GM12878 (cell line): Measurements from ENCODE around the gene PITPNM3. TPM values are rescaled to one million over a fixed set of nuclear protein-coding genes. Genes with fewer than 3 reads are reported as not detected.
"Not testable (repeated sequence)": the region's sequence is repeated elsewhere in the genome, so short reads cannot be mapped to it uniquely, and the experiment has no call there.

ENCODE experiments used
- ATAC-seq: fragments of 200-7000 bp; cut with Tn5 transposase; 3 replicates; pipeline ENCODE4 v1.9.1; 2020; ENCODE audit warnings: mild to moderate bottlenecking, moderate library complexity
- BruUV-seq: library from RNA; stranded (reverse); fragments of 400-500 nt; replicated peaks from 2 replicates; lab custom pipeline; 2021; lab: Mats Ljungman, UMichigan
- CTCF ChIA-PET: fragments of 300-600 bp; sonication (Branson Sonifier 250); formaldehyde crosslinking; extraction: SDS; loops from one replicate; lab custom pipeline; 2021; ENCODE audit warnings: inconsistent platforms; lab: Yijun Ruan, JAX
- POLR2A ChIA-PET: fragments of 350-600 bp; formaldehyde crosslinking; extraction: SDS; loops from one replicate; lab custom pipeline; 2021; ENCODE audit warnings: inconsistent platforms; lab: Charles Lee
- RAD21 ChIA-PET: fragments of 300-600 bp; sonication (Branson Sonifier 250); formaldehyde crosslinking; loops from one replicate; lab custom pipeline; 2023; ENCODE audit warnings: antibody characterized with exemption; ENCODE audit not compliant: unreplicated experiment; lab: Charles Lee
- SMC1A ChIA-PET: fragments of 300-600 bp; sonication (Branson Sonifier 250); formaldehyde crosslinking; loops from one replicate; lab custom pipeline; 2023; ENCODE audit not compliant: unreplicated experiment, uncharacterized antibody; lab: Charles Lee
- DNase-seq: peaks from one replicate; pipeline ENCODE4 v3.0.0-alpha.2; 2011; ENCODE audit warnings: low read depth, low spot score
- FAIRE-seq: peaks from 3 replicates; lab custom pipeline; 2011; peaks lifted over from hg19 to GRCh38; lab: Jason Lieb, UNC
- H2AFZ ChIP-seq: 2 replicates; pipeline ENCODE4 v1.6.0; 2011; ENCODE audit warnings: low read depth, low read length, control low read depth; ENCODE audit not compliant: control insufficient read depth
- H3K27ac ChIP-seq: 2 replicates; pipeline ENCODE4 v1.5.1; 2011; ENCODE audit warnings: control low read depth; ENCODE audit not compliant: control insufficient read depth, insufficient read depth
- H3K27me3 ChIP-seq, 2 experiments: replicated peaks in 1 of 2; 2 replicates each; pipeline versions ENCODE4 v1.6.0 to v1.6.1; 2011; ENCODE audit warnings: low read length in 1 of 2; ENCODE audit not compliant: control insufficient read depth in 2 of 2, insufficient read depth in 2 of 2
- H3K36me3 ChIP-seq, 2 experiments: 2 replicates each; pipeline ENCODE4 v1.5.1; 2011; ENCODE audit warnings: low read length in 1 of 2; ENCODE audit not compliant: control insufficient read depth in 2 of 2, insufficient read depth in 2 of 2
- H3K4me1 ChIP-seq: 2 replicates; pipeline ENCODE4 v1.6.1; 2011; ENCODE audit warnings: mild to moderate bottlenecking, low read length, moderate library complexity, mixed read lengths; ENCODE audit not compliant: control insufficient read depth, insufficient read depth
- H3K4me2 ChIP-seq: 2 replicates; pipeline ENCODE4 v1.6.0; 2011; ENCODE audit warnings: control low read depth; ENCODE audit not compliant: control insufficient read depth, insufficient read depth
- H3K4me3 ChIP-seq: fragments of 200-600 bp; sonication (generic); 2 replicates; pipeline ENCODE4 v1.5.1; 2016
- H3K79me2 ChIP-seq: 2 replicates; pipeline ENCODE4 v1.6.0; 2011; ENCODE audit warnings: low read length; ENCODE audit not compliant: control insufficient read depth, insufficient read depth
- H3K9ac ChIP-seq: 2 replicates; pipeline ENCODE4 v1.8.0; 2011; ENCODE audit warnings: low read length, control low read depth, mixed read lengths; ENCODE audit not compliant: control insufficient read depth, insufficient read depth
- H3K9me3 ChIP-seq: replicated peaks from 3 replicates; pipeline ENCODE4 v1.5.1; 2011; ENCODE audit warnings: mild to moderate bottlenecking, low read length; ENCODE audit not compliant: control insufficient read depth, insufficient read depth
- H4K20me1 ChIP-seq: 2 replicates; pipeline ENCODE4 v1.6.0; 2011; ENCODE audit not compliant: control insufficient read depth, insufficient read depth
- EP300 ChIP-seq, 2 experiments: fragments of 150-350 bp in 1 of 2; IDR thresholded peaks; 2 replicates each; pipeline ENCODE4 v1.6.1; 2011 to 2012; ENCODE audit warnings: low read depth in 2 of 2, low read length in 2 of 2, borderline replicate concordance in 1 of 2, improper control_type of control experiment in 1 of 2, inconsistent platforms in 1 of 2; ENCODE audit not compliant: control insufficient read depth in 1 of 2
- LARP7 ChIP-seq: fragments of 450-650 bp; IDR thresholded peaks from 2 replicates; pipeline ENCODE4 v1.6.1; 2017; ENCODE audit warnings: mild to moderate bottlenecking
- MEF2B ChIP-seq: fragments of 450-650 bp; IDR thresholded peaks from 2 replicates; pipeline ENCODE4 v1.6.1; 2018; ENCODE audit warnings: mild to moderate bottlenecking, moderate library complexity; ENCODE audit not compliant: partially characterized antibody, poor library complexity, severe bottlenecking
- RELA ChIP-seq: fragments of 450-650 bp; IDR thresholded peaks from 2 replicates; pipeline ENCODE4 v1.8.0; 2014; ENCODE audit warnings: borderline replicate concordance; ENCODE audit not compliant: partially characterized antibody
- TBL1XR1 ChIP-seq: IDR thresholded peaks from 2 replicates; pipeline ENCODE4 v1.6.1; 2012; ENCODE audit warnings: low read depth, low read length, improper control_type of control experiment
- YBX1 ChIP-seq: fragments of 450-650 bp; IDR thresholded peaks from 2 replicates; pipeline ENCODE4 v1.6.1; 2016; ENCODE audit warnings: antibody characterized with exemption
- ZZZ3 ChIP-seq: IDR thresholded peaks from 2 replicates; pipeline ENCODE4 v1.6.1; 2011; ENCODE audit warnings: low read depth; ENCODE audit not compliant: control insufficient read depth, insufficient read length
- WGBS: methylation state at CpG from one replicate; pipeline ENCODE4 v1.1.6; 2016; ENCODE audit warnings: low lambda C conversion rate; ENCODE audit not compliant: insufficient replicate concordance, insufficient coverage; ENCODE audit errors: missing lambda C conversion rate; 5-methylcytosine and 5-hydroxymethylcytosine counted together
- in situ Hi-C: fragments of 300-500 bp; cut with MboI; formaldehyde crosslinking; loops from 9 replicates; pipeline ENCODE4 v1.14.3; 2018; ENCODE audit warnings: mixed read lengths
- intact Hi-C: fragments of 100-400 bp; cut with micrococcal nuclease; formaldehyde crosslinking; loops from one replicate; pipeline ENCODE4 v1.14.2; 2022; ENCODE audit not compliant: unreplicated experiment
- polyA plus RNA-seq, 11 experiments: library from polyadenylated mRNA; depleted of rRNA in 4 of 11; unstranded in 6 of 11; stranded (reverse) in 5 of 11; fragments of >200 nt; fragmentation: Nextera tagmentation in 4 of 11; fragmentation: Illumina TruSeq in 1 of 11; extraction: Ambion mirVana in 4 of 11; extraction: Trizol in 1 of 11; gene quantifications; 1 replicate in 1 of 11; 2 replicates in 10 of 11; pipeline versions ENCODE4 v1.2.1 to v1.2.3, GENCODE V29; 2011 to 2016; ENCODE audit warnings: inconsistent platforms in 2 of 11, missing spikeins in 2 of 11, low read depth in 1 of 11
- total RNA-seq, 4 experiments: library from RNA; depleted of rRNA in 3 of 4; stranded (reverse); fragments of >200 nt in 3 of 4; fragmentation: Illumina TruSeq in 1 of 4; extraction: Trizol in 1 of 4; gene quantifications; 2 replicates each; pipeline versions ENCODE4 v1.2.1 to v1.2.3, GENCODE V29; 2013 to 2021
- TF ChIP-seq, protein P1 (sequence below): fragments of 450-650 bp; IDR thresholded peaks from 2 replicates; pipeline ENCODE4 v1.6.1; 2017; ENCODE audit warnings: mild to moderate bottlenecking, moderate library complexity

The PITPNM3 gene
- total and polyA plus RNA-seq, 10 of the 15 experiments (the other 5 are each of a cell fraction or from before 2014, with no cell fraction given) = 0.02 to 0.49 (median 0.19) TPM; not detected in 1

GRCh38 chr17:6483507-6483906 lies 72.8 kb downstream of the PITPNM3 start:
- no peak for ATAC-seq
- intact Hi-C loops = no loop called here

DNA sequence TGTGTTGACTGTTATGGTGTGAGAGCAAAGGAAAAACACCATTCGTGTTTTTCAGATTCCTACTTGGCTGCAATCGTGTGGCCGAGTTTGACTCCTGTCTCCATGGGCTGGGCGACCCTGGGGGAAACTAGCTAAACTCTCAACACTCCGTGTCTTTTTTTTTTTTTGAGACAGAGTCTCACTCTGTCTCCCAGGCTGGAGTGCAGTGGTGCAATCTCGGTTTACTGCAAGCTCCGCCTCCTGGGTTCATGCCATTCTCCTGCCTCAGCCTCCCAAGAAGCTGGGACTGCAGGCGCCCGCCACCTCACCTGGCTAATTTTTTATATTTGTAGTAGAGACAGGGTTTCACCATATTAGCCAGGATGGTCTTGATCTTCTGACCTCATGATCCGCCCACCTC lies 73.6 kb downstream of the PITPNM3 start:
- SMC1A ChIA-PET, RAD21 ChIA-PET, H2AFZ ChIP-seq, H3K9ac ChIP-seq, H3K79me2 ChIP-seq, CTCF ChIA-PET, ATAC-seq, H4K20me1 ChIP-seq, DNase-seq, H3K27ac ChIP-seq, H3K36me3 ChIP-seq, FAIRE-seq, BruUV-seq, H3K4me1 ChIP-seq, in situ Hi-C loops, intact Hi-C loops, H3K4me3 ChIP-seq, H3K9me3 ChIP-seq, H3K4me2 ChIP-seq: not testable (repeated sequence)
- peaks cover 0 to 12% of the 10 kb centered on the region in 2 experiments; a peak in 3 of 4 replicates for H3K27me3 ChIP-seq
- POLR2A ChIA-PET = interaction anchor here (0.6 to 1.1 kb wide), 2 partner anchors 9 to 355 kb away, joined by 6 read pairs; no protein-coding TSS in a partner anchor
- WGBS = 30% methylated on average over 10 of the region's 10 CpGs

More at GRCh38 chr17:6483507-6483906, 72.8 kb downstream of the PITPNM3 start:
- SMC1A ChIA-PET = no interaction called here
- Histone ChIP-seq H3K79me2 (no peaks in the 10 kb centered on the region), H2AFZ (no peak overlapping the region), H3K4me3 (no peak overlapping the region), H4K20me1 (no peaks in the 10 kb centered on the region), H3K9me3 (no peaks in the 10 kb centered on the region), H3K4me2 (no peak overlapping the region), H3K9ac (no peak overlapping the region), H3K4me1 (no peaks in the 10 kb centered on the region), H3K27ac (no peak overlapping the region), H3K36me3 (no peaks in the 10 kb centered on the region), H3K27me3 (peaks cover 0 to 12% of the 10 kb centered on the region in 2 experiments; a peak in 3 of 4 replicates)
- TF ChIP-seq ZZZ3 (no peak), EP300 (IDR thresholded peaks at IDR 0.05; ENCODE audit: borderline replicate concordance in 1 of 2, control insufficient read depth in 1 of 2, low read depth in 2 of 2, low read length in 2 of 2) (no peak), MEF2B (no peak), RELA (no peak), YBX1 (no peak), LARP7 (no peak), TBL1XR1 (no peak)
- TF ChIP-seq, protein P1, sequence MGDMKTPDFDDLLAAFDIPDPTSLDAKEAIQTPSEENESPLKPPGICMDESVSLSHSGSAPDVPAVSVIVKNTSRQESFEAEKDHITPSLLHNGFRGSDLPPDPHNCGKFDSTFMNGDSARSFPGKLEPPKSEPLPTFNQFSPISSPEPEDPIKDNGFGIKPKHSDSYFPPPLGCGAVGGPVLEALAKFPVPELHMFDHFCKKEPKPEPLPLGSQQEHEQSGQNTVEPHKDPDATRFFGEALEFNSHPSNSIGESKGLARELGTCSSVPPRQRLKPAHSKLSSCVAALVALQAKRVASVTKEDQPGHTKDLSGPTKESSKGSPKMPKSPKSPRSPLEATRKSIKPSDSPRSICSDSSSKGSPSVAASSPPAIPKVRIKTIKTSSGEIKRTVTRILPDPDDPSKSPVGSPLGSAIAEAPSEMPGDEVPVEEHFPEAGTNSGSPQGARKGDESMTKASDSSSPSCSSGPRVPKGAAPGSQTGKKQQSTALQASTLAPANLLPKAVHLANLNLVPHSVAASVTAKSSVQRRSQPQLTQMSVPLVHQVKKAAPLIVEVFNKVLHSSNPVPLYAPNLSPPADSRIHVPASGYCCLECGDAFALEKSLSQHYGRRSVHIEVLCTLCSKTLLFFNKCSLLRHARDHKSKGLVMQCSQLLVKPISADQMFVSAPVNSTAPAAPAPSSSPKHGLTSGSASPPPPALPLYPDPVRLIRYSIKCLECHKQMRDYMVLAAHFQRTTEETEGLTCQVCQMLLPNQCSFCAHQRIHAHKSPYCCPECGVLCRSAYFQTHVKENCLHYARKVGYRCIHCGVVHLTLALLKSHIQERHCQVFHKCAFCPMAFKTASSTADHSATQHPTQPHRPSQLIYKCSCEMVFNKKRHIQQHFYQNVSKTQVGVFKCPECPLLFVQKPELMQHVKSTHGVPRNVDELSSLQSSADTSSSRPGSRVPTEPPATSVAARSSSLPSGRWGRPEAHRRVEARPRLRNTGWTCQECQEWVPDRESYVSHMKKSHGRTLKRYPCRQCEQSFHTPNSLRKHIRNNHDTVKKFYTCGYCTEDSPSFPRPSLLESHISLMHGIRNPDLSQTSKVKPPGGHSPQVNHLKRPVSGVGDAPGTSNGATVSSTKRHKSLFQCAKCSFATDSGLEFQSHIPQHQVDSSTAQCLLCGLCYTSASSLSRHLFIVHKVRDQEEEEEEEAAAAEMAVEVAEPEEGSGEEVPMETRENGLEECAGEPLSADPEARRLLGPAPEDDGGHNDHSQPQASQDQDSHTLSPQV = no peak
- RAD21 ChIA-PET = no interaction called here
- BruUV-seq = no TSS peak
- in situ Hi-C loops = no loop called here
- 36% methylated on average over 16 of the region's 16 CpGs for WGBS
- CTCF ChIA-PET = no interaction called here
- DNase-seq = no peak
- FAIRE-seq = no peak
- POLR2A ChIA-PET = interaction anchor here (0.5 kb wide), 1 partner anchor 423 kb away, joined by 6 read pairs; no protein-coding TSS in a partner anchor
